Measurements from ENCODE around the gene FAM174B.

GRCh38 chr15:92646216-92646615 lies 9.4 kb downstream of the FAM174B start:
- TF ChIP-seq POLR2A (IDR thresholded peaks at IDR 0.05) (no peak), CTCF (IDR thresholded peaks at IDR 0.05) (no peak)

All from thyroid gland (tissue), 4 donors.